ENCODE measurements around the gene CEACAM6. TPM values are rescaled to one million over a fixed set of nuclear protein-coding genes. Genes with fewer than 3 reads are reported as not detected.
"Not testable (repeated sequence)": the region's sequence is repeated elsewhere in the genome, so short reads cannot be mapped to it uniquely, and the experiment has no call there.

Gene CEACAM6
- total RNA-seq, 1 donor from 2014 or later, result not detected

DNA sequence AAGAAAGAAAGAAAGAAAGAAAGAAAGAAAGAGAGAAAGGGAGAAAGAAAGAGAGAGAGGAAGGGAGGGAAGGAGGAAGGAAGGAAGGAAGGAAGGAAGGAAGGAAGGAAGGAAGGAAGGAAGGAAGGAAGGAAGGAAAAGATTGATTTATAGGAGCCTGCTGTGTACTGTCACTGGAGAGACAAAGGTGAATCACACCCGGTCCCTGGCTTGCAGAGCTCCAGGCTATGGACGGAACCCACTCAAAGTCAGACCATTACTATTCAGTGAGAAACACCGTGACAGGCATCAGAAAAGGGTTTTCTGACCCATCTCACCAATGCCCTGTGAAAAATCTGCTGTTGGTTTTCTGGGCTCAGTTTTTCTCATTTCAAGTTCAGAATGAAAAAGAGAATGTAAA, 7.3 kb upstream of the CEACAM6 start:
- TF ChIP-seq CTCF (IDR thresholded peaks at IDR 0.05; ENCODE audit: unreplicated experiment), result no peak
- Mint-ChIP-seq H3K4me3 (no peak overlapping the region), H3K9me3 (peaks cover 68% of the 10 kb centered on the region), H3K4me1 (no peaks in the 10 kb centered on the region), H3K27ac (no peak overlapping the region), H3K27me3 (ENCODE audit: low read depth) (no peaks in the 10 kb centered on the region), H3K36me3 (no peaks in the 10 kb centered on the region)
- DNase-seq (ENCODE audit: low spot score in 2 of 2, unreplicated experiment in 2 of 2), result no peak

DNA sequence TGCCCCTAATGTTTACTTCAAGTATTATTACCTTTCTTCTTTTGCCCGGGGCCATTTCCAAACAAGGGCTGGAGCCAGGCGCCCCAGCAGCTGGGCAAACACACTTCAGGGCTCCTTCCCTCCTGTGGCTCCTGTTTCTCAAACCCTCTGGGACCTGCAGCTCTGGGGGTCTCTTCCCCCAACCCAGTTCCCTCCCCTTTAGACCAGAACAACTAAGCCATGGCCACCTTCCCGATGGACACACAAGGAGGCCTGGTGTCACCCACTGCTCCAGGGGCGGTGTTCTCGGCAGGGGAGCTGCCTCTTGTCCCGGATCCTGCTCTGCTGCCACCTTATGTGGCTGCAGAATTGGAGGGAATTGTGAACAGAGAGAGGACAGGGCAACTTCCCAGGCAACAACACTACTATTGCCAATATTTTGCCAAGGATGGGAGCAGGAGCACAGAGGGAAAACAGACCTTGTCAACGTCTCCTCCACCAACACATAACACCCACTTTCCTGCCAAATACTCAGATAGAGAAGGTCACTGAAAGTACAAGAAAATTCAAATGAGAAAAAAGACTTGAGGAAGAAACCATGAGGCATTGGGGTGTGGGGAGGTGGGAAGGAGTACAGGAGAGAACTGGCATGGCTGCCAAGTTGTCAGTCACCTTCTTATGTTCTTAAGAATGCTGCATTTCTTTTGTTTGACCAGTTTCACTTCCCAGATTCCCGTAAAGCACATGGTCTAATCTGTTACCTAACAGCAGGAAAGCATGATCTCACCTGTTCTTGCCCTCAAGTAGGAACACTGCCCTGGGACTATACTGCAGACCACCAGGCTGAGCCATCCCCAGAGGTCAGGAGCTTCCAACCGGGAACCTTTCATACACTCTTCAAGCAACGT, 4.8 kb upstream of the CEACAM6 start:
- H3K36me3 Mint-ChIP-seq; H3K27me3 Mint-ChIP-seq (ENCODE audit: low read depth); DNase-seq (ENCODE audit: low spot score in 2 of 2, unreplicated experiment in 2 of 2); H3K27ac Mint-ChIP-seq; H3K4me3 Mint-ChIP-seq; H3K4me1 Mint-ChIP-seq: not testable (repeated sequence)
- H3K9me3 Mint-ChIP-seq, result peaks cover 62% of the 10 kb centered on the region

- Mint-ChIP-seq H3K27me3 (ENCODE audit: low read depth) (no peaks in the 10 kb centered on the region), H3K9me3 (peaks cover 56% of the 10 kb centered on the region)
These were observed 2.2 kb upstream of the CEACAM6 start for GRCh38 chr19:41753159-41753558.

GRCh38 chr19:41753936-41754529, 1.3 kb upstream of the CEACAM6 start:
- no peaks in the 10 kb centered on the region for H3K27me3 Mint-ChIP-seq (ENCODE audit: low read depth)
- peak; percentile 8 for TF ChIP-seq CTCF (IDR thresholded peaks at IDR 0.05; ENCODE audit: unreplicated experiment)
- H3K27ac Mint-ChIP-seq, result no peak overlapping the region
- H3K36me3 Mint-ChIP-seq, result no peaks in the 10 kb centered on the region
- H3K4me3 Mint-ChIP-seq, result no peak overlapping the region
- DNase-seq (ENCODE audit: low spot score in 2 of 2, unreplicated experiment in 2 of 2), result no peak
- H3K9me3 Mint-ChIP-seq, result peaks cover 50% of the 10 kb centered on the region
- no peaks in the 10 kb centered on the region for H3K4me1 Mint-ChIP-seq

More at GRCh38 chr19:41753159-41753558, 2.2 kb upstream of the CEACAM6 start:
- Mint-ChIP-seq H3K36me3 (no peaks in the 10 kb centered on the region), H3K4me3 (no peak overlapping the region), H3K4me1 (no peaks in the 10 kb centered on the region), H3K27ac (no peak overlapping the region)
- DNase-seq (ENCODE audit: low spot score in 2 of 2, unreplicated experiment in 2 of 2), result no peak
- TF ChIP-seq CTCF (IDR thresholded peaks at IDR 0.05; ENCODE audit: unreplicated experiment), result peak; percentile 49

GRCh38 chr19:41758846-41759245, 3.5 kb downstream of the CEACAM6 start:
- Mint-ChIP-seq H3K27me3 (ENCODE audit: low read depth) (no peaks in the 10 kb centered on the region), H3K4me3 (no peak overlapping the region), H3K36me3 (no peaks in the 10 kb centered on the region), H3K27ac (no peak overlapping the region), H3K9me3 (peaks cover 61% of the 10 kb centered on the region), H3K4me1 (no peaks in the 10 kb centered on the region)
- TF ChIP-seq CTCF (IDR thresholded peaks at IDR 0.05; ENCODE audit: unreplicated experiment), result no peak
- DNase-seq (ENCODE audit: low spot score in 2 of 2, unreplicated experiment in 2 of 2), result no peak

DNA sequence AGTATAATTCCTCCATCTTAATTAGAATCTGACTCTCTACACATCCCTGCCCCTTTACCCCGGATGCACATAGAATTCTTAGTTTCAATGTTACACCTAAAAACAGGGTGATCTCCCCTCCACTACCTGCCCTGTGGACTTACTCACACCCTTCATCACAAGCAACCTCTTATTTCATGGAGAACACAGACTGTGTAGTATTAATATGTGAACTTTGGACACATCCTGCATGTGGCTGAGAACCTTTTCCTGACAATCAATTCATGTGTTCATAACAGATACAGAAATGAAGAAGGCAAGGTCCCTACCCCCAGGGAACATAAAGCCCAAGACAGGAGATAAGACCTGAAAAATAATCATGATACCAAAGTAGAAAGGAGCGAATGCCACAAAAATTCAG, 11.8 kb downstream of the CEACAM6 start:
- H3K27ac Mint-ChIP-seq, result no peak overlapping the region
- TF ChIP-seq CTCF (IDR thresholded peaks at IDR 0.05; ENCODE audit: unreplicated experiment), result no peak
- no peaks in the 10 kb centered on the region for H3K27me3 Mint-ChIP-seq (ENCODE audit: low read depth)
- DNase-seq (ENCODE audit: low spot score in 2 of 2, unreplicated experiment in 2 of 2), result no peak
- H3K4me1 Mint-ChIP-seq, result no peaks in the 10 kb centered on the region
- no peak overlapping the region for H3K4me3 Mint-ChIP-seq
- no peaks in the 10 kb centered on the region for H3K36me3 Mint-ChIP-seq
- H3K9me3 Mint-ChIP-seq, result peaks cover 56% of the 10 kb centered on the region

DNA sequence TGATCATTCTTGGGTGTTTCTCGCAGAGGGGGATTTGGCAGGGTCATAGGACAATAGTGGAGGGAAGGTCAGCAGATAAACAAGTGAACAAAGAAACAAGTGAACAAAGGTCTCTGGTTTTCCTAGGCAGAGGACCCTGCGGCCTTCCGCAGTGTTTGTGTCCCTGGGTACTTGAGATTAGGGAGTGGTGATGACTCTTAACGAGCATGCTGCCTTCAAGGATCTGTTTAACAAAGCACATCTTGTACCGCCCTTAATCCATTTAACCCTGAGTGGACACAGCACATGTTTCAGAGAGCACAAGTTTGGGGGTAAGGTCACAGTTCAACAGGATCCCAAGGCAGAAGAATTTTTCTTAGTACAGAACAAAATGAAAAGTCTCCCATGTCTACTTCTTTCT, 12.8 kb downstream of the CEACAM6 start:
- H3K9me3 Mint-ChIP-seq, result peaks cover 55% of the 10 kb centered on the region
- H3K27me3 Mint-ChIP-seq (ENCODE audit: low read depth); H3K36me3 Mint-ChIP-seq; H3K27ac Mint-ChIP-seq; H3K4me3 Mint-ChIP-seq; DNase-seq (ENCODE audit: low spot score in 2 of 2, unreplicated experiment in 2 of 2); H3K4me1 Mint-ChIP-seq: not testable (repeated sequence)
